Measurements from ENCODE around the gene SF3A2.

The SF3A2 gene

DNA sequence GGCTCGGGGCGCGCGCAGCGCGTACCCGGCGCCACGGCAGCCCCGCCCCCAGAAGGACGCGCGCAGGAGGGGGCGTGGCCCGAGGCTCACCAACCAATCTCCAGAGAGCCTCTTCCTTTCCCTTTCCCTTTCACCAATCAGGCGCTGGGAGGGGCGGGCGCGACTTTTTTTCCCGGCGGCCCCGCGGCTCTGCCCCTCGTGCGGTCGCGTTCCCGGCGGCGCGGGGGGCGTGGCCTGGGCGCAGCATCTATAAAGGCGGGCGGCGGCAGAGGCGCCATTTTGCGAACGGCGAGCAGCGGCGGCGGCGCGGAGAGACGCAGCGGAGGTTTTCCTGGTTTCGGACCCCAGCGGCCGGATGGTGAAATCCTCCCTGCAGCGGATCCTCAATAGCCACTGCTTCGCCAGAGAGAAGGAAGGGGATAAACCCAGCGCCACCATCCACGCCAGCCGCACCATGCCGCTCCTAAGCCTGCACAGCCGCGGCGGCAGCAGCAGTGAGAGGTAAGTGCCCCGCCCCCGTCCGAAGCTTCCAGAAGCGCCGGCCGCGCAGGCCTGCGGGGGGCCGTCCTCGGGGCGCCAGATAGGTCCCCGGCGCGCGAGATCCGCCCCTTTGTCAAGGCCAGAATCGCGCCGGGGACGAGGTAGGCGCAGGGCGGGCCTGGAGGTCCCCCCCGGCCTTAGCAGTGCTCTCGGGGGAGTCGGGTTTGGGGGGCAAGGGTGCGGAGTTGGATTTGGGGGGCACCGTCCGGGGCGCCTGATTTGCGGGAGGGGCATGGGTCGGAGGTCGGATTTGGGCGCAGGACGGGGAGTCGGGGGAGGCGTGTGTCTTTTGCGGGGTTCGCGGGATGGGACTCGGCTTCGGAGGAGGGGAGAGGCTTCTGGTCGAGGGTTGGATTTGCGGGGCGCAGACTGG lies 32.9 kb downstream of the SF3A2 start:
- H3K9me3 ChIP-seq (ENCODE audit: severe bottlenecking) = no peaks in the 10 kb centered on the region
- 0 out of 2 replicates have a peak, but pooled peaks have one; percentile 12 for TF ChIP-seq CTCF (IDR thresholded peaks at IDR 0.05; ENCODE audit: low read depth, low read length)
- H3K27ac ChIP-seq = peak overlapping the region; percentile 88
- no peaks in the 10 kb centered on the region for H3K27me3 ChIP-seq (ENCODE audit: insufficient read depth, low read depth, severe bottlenecking)
- peaks cover 37% of the 10 kb centered on the region for H3K36me3 ChIP-seq
- DNase-seq = peak; percentile 98
- H3K4me3 ChIP-seq (ENCODE audit: low read depth, low read length) = peak overlapping the region; percentile 84

- no peaks in the 10 kb centered on the region for H3K9me3 ChIP-seq (ENCODE audit: severe bottlenecking)
- H3K36me3 ChIP-seq = peaks cover 37% of the 10 kb centered on the region
- no peaks in the 10 kb centered on the region for H3K27me3 ChIP-seq (ENCODE audit: insufficient read depth, low read depth, severe bottlenecking)
- peak overlapping the region; percentile 84 for H3K4me3 ChIP-seq (ENCODE audit: low read depth, low read length)
- no peak for DNase-seq
- no peak for TF ChIP-seq CTCF (IDR thresholded peaks at IDR 0.05; ENCODE audit: low read depth, low read length)
- peak overlapping the region; percentile 88 for H3K27ac ChIP-seq
Observed at GRCh38 chr19:2270157-2270422, 33.5 kb downstream of the SF3A2 start.

DNA sequence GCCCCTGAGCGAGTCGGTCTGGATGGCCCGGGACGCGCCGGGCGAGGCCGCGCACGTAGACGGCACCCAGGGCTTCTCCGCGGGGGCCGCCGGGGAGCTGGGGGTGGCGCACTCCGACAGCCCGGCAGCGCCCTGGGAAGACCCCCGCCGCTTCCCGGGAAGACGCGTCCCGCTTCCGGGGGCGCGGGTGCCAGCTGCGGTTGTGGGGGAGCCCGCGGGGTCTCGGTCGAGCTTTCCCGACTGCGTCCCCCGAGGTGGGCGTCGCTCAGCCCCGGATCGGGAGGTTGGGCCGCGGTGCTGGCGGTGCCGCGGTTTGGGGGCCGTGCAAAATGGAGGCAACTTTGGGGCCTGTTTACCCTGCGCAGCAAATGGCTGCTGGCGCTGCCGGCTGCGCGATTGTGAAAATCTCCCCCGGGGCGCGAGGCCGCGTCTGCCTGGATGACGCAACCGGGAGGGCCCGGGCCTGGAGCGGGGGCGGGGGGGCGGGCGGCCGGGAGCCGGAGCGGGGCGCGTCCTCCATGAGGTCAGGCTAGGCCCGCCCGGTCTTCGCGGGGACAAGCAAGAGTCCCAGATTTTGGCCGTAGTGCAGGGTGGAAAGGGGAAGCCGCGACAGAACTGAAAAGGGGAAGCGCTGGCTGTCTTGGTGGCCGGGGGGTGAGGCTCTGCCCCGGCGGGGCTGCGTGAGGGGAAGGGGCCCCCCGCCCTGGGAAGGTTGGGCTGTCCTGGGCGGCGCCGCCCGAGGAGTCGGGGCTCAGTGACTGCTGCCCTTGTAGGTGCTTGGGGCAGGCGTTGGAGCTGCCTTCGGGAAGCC lies 34.0 kb downstream of the SF3A2 start:
- Histone ChIP-seq H3K27ac (peak overlapping the region; percentile 88), H3K36me3 (peaks cover 37% of the 10 kb centered on the region)
- DNase-seq = peak; percentile 51

GRCh38 chr19:2271234-2272103 lies 34.8 kb downstream of the SF3A2 start:
- peak overlapping the region; percentile 88 for H3K27ac ChIP-seq
- H3K36me3 ChIP-seq = peaks cover 37% of the 10 kb centered on the region
- no peaks in the 10 kb centered on the region for H3K27me3 ChIP-seq (ENCODE audit: insufficient read depth, low read depth, severe bottlenecking)
- no peak for DNase-seq
- peak overlapping the region; percentile 84 for H3K4me3 ChIP-seq (ENCODE audit: low read depth, low read length)
- no peaks in the 10 kb centered on the region for H3K9me3 ChIP-seq (ENCODE audit: severe bottlenecking)
- no peak for TF ChIP-seq CTCF (IDR thresholded peaks at IDR 0.05; ENCODE audit: low read depth, low read length)

More for the DNA sequence above, 34.0 kb downstream of the SF3A2 start:
- Histone ChIP-seq H3K4me3 (ENCODE audit: low read depth, low read length) (peak overlapping the region; percentile 84), H3K9me3 (ENCODE audit: severe bottlenecking) (no peaks in the 10 kb centered on the region), H3K27me3 (ENCODE audit: insufficient read depth, low read depth, severe bottlenecking) (no peaks in the 10 kb centered on the region)
- no peak for TF ChIP-seq CTCF (IDR thresholded peaks at IDR 0.05; ENCODE audit: low read depth, low read length)

DNA sequence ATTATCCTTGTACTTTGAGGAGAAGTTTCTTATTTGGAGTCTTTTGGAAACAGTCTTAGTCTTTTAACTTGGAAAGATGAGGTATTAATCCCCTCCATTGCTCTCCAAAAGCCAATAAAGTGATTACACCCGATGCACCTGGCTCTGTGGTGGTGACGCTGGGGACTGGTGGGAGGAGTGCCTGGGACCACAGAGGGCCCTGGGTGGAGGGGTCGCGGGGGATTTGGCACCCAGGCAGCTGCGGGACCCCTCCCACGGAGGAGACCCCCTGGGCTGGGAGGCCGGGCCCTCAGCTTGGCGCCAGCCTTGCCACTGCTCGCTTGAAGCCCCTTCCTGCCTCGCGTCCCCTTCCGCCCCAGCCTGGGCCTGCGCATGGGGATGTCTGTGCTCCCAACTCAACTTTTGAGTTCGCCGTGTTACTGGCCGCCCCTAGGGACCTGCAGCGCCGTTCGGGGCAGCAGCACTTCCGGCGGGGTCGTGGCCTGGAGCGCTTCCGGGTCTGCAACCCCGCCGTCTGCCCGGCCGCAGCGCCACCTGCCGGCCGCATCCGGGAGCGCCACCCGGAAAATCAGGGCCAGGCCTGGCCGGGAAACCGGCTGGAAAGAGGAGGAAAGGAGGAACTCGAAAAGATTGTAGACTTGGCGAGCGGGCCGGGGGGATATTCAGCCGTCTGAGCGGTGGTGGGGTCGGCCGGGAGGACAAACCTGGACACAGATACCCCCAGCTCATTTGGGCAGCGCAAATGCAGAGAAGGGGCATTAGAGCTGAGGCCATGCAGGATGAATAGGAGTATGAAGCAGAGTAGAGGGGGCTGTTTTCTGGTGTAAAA lies 36.9 kb downstream of the SF3A2 start:
- peak; percentile 89 for TF ChIP-seq CTCF (IDR thresholded peaks at IDR 0.05; ENCODE audit: low read depth, low read length)
- Histone ChIP-seq H3K36me3 (peaks cover 37% of the 10 kb centered on the region), H3K27ac (peak overlapping the region; percentile 46), H3K27me3 (ENCODE audit: insufficient read depth, low read depth, severe bottlenecking) (no peaks in the 10 kb centered on the region), H3K4me3 (ENCODE audit: low read depth, low read length) (peak overlapping the region; percentile 21), H3K9me3 (ENCODE audit: severe bottlenecking) (no peaks in the 10 kb centered on the region)
- DNase-seq = peak; percentile 89

Measured in WERI-Rb-1 (cell line).